Gastroesophageal sphincter (tissue), 3 donors: ENCODE measurements around the gene CD247.

Experiments used
- CTCF ChIP-seq, 4 experiments: fragments of 200-600 bp in 2 of 4; fragments of 450-650 bp in 2 of 4; sonication (generic) in 1 of 4; IDR thresholded peaks; one replicate each; pipeline ENCODE4 v1.5.1; 2017 to 2019; ENCODE audit warnings: antibody characterized with exemption in 4 of 4, mild to moderate bottlenecking in 2 of 4, moderate library complexity in 2 of 4
- EP300 ChIP-seq: sonication (generic); formaldehyde crosslinking; IDR thresholded peaks from one replicate; pipeline ENCODE4 v1.6.1; 2017; ENCODE audit warnings: antibody characterized with exemption, mild to moderate bottlenecking
- POLR2A ChIP-seq, 2 donors: fragments of 450-650 bp; IDR thresholded peaks; one replicate each; pipeline ENCODE4 v1.6.1; 2017; ENCODE audit warnings: antibody characterized with exemption in 2 of 2, mild to moderate bottlenecking in 2 of 2, moderate library complexity in 1 of 2
- POLR2AphosphoS5 ChIP-seq: sonication (generic); formaldehyde crosslinking; IDR thresholded peaks from one replicate; pipeline ENCODE4 v1.6.1; 2017; ENCODE audit warnings: antibody characterized with exemption

DNA sequence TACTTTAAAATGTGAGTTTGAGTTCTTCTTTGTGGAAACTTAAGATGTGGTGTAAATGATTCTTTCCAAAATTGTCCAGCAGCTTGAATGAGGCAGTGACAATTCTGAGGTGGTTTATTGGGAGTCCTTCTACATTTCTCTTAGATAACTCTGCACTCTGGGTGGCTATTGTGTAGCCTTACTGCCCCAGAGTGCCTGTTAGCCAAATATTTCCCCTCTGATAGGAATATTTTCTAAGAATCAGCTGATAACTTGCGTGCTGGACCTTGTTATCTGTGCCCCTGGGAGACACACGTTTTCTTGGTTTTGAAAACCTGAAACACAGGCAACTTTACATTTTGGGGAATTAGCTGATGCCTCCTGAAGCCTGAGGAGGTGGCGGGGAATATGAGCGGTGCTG lies 91.6 kb downstream of the CD247 start:
- no peak for TF ChIP-seq CTCF (IDR thresholded peaks at IDR 0.05)
- no peak for TF ChIP-seq POLR2AphosphoS5
- no peak for TF ChIP-seq POLR2A (IDR thresholded peaks at IDR 0.05)
- TF ChIP-seq EP300, result no peak
